Raji (cell line): ENCODE measurements around the gene IQUB.

Experiments
- POLR2A ChIP-seq: IDR thresholded peaks from 2 replicates; pipeline ENCODE4 v1.6.1; 2011; ENCODE audit warnings: low read depth, low read length, control low read depth; ENCODE audit not compliant: insufficient read depth

The IQUB gene

GRCh38 chr7:123455965-123456470, 78.4 kb downstream of the IQUB start:
- no peak for TF ChIP-seq POLR2A

DNA sequence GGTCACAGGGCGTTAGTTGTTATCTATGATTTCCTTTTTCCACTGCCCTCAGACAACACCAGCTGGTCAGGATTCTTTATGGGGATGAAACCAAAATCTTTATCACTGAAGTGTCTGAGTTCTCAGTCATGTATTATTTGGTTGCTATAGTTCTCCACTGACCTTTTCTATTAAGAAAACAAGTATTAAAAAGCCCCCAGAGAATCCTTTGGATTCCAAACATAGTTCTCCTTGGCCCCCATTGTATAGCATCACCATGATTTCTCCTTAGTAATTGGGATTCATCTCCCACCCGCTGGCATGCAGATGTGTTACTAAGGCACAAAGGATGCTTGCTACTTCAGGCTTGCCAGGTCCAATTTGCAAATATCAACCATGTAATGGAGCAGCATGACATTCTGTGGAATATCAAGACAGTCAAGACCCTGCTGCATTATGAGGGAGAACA, 94.3 kb downstream of the IQUB start:
- no peak for TF ChIP-seq POLR2A

DNA sequence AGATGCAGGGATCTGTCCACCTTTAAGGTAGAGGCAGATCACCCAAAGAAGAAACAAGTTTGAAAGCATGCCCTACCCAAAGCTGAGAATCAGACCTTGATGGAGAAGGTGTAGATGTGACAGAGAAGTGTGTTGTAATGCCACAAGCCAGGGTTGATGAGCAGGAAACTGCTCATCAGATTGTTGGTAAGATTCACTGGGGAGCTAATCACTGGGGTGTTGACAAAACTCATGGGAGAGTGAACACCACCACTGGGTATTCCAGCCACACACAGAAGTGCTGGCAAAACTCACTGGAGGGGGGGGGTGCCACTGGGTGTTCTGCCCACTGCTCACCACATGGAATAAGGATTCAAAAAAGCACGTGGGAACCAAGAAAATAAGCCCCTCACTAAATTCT, 95.2 kb downstream of the IQUB start:
- TF ChIP-seq POLR2A = no peak

GRCh38 chr7:123437447-123437995, 96.9 kb downstream of the IQUB start:
- no peak for TF ChIP-seq POLR2A

- no peak for TF ChIP-seq POLR2A
Observed at GRCh38 chr7:123435080-123435700, 99.2 kb downstream of the IQUB start.

DNA sequence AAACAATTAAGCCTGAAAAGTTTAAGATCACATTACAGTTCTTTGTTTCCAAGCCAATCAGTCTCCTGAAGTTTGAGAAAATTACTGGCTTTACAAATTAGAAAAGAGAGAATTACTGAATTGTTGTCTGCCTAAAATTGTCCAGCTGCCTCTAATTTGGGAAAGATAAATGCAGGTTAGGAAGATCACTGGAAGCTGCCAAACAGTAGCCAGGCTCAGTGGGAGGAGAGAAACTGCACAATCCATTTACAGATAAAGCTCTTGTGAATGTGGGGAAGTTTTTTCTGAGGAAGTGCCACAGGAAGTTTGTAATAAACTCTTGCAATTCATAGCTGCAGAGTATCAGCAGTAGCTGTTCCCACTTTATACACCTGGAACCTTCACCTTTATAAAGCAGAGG, 100.7 kb downstream of the IQUB start:
- TF ChIP-seq POLR2A = no peak

DNA sequence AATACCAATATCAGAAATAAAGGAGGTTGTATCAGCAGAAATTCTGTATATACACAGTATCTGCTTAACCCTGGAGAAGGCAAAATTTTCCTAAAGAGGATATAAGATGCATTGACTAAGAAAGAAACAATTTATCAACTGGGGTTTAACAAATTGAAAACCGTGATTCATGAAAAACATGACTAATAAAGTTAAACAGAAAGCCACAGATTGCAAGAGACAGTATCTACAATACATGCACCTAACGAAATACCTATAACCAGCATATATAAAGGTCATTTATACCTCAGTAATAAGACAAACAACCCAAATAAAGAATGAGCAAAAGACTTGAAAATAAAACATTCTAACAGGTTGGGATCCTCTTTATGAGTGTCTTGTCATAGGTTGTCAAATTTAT, 101.8 kb downstream of the IQUB start:
- TF ChIP-seq POLR2A = no peak

- TF ChIP-seq POLR2A = no peak
Observed at GRCh38 chr7:123431075-123431614, 103.2 kb downstream of the IQUB start.

DNA sequence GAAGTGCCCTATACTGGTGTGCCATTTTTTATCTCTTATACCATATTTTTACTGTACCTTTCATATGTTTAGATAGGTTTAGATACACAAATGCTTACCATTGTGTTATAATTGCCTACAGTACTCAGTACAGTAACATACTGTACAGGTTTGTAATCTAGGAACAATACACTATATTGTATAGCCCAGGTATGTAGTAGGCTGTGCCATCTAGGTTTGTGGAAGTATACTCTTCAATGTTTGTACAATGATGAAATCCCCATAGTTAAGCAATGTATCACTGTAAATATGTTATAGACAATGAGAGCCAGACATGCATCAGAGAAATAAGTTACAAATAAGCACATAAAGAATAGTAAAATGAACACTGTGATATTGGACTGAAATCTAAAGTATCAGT, 109.1 kb downstream of the IQUB start:
- TF ChIP-seq POLR2A = no peak

DNA sequence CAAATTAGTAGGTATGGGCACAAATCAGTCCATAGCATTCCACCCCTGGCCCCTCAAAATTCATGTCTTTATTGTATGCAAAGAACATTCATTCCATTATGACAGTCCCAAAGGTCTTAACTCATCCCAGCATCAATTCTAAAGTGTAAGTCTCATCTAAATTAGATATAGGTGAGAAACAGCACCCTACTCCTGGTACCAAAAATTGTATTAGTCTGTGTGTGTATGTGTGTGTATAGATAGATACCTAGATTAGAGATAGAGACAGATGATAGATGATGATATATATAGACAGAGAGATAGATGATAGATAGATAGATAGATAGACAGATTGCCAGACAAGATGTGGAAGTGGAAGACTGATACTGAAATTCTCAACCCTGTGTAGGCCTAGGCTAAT, 109.9 kb downstream of the IQUB start:
- no peak for TF ChIP-seq POLR2A

DNA sequence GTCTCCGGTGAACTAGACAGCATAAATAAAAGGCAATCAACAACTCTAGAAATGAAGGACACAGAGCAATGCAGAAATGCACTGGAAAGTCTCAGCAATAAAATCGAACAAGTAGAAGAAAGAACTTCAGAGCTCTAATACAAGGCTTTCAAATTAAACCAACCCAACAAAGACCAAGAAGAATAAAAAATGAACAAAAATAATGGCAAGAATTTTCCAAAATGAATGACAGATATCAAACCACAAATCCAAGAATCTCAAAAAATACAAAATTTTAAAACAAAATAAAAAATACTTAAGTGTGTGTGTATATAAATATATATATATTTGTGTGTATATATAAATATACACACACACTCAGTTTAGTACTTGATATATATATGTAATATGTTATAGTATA, 110.8 kb downstream of the IQUB start:
- no peak for TF ChIP-seq POLR2A

DNA sequence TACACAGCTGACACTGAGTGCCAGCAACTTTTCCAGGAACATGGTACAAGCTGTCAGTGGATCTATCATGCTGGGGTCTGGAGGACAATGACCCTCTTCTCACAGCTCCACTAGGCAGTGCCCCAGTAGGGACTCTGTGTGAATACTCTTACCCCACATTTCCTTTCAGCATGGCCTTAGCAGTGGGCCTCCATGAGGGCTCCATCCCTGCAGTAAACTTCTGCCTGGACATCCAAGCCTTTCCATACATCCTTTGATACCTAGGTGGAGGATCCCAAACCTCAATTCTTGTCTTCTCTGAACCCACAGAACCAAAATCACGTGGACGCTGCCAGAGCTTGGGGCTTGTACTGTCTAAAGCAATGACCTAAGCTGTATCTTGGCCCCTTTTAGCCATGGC, 116.8 kb downstream of the IQUB start:
- no peak for TF ChIP-seq POLR2A

GRCh38 chr7:123415625-123416024, 118.8 kb downstream of the IQUB start:
- no peak for TF ChIP-seq POLR2A

DNA sequence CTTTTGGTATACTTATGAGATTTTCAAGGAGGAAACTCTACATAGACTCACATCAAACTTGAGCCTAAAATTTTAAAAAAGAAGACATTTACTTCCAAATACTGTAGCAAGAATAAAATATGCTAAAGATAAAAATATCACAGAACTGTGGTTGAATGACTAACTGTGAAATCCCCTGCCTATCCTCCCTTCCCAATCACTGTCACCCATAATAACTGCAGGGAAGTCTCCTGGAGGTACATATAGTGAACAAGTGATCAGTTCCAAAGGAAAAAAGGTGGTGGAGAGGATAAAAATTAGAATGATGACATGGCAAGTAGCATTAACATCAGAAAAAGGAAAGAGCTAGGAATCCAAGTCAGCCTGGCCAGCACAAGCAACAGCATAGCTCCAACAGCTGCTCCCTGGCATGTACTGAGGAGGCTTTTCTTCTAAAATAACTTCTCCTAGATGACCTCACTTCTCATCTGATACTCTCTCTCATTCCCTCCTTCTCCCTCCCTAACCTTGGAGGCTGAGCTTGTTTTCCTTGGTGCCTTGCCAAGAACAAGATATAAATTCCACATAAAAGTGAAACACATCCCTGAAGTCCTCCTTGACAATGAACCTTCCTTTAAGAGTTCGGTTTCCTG, 124.0 kb downstream of the IQUB start:
- TF ChIP-seq POLR2A = no peak
